Skeletal muscle satellite cell (primary cell): Measurements from ENCODE around the gene MLLT10.
"Not testable (repeated sequence)": the region's sequence is repeated elsewhere in the genome, so short reads cannot be mapped to it uniquely, and the experiment has no call there.

Source experiments
- H3K27me3 ChIP-seq: 2 replicates; pipeline ENCODE4 v1.7.0; 2013; ENCODE audit warnings: low read length; ENCODE audit not compliant: control insufficient read depth, insufficient read depth
- H3K36me3 ChIP-seq: 2 replicates; pipeline ENCODE4 v1.7.0; 2013; ENCODE audit warnings: mild to moderate bottlenecking, control low read depth, low read length; ENCODE audit not compliant: insufficient read depth
- H3K4me1 ChIP-seq: 2 replicates; pipeline ENCODE4 v1.7.0; 2013; ENCODE audit warnings: low read length; ENCODE audit not compliant: control insufficient read depth, insufficient read depth
- H3K4me2 ChIP-seq: 2 replicates; pipeline ENCODE4 v1.7.0; 2013; ENCODE audit warnings: mild to moderate bottlenecking, low read length
- H3K4me3 ChIP-seq: 2 replicates; pipeline ENCODE4 v1.7.0; 2013; ENCODE audit warnings: low read length
- H3K9ac ChIP-seq: 2 replicates; pipeline ENCODE4 v1.7.0; 2013; ENCODE audit warnings: mild to moderate bottlenecking, low read depth, low read length, moderate library complexity
- H3K9me3 ChIP-seq: replicated peaks from 2 replicates; pipeline ENCODE4 v1.7.0; 2013; ENCODE audit warnings: mild to moderate bottlenecking, control low read depth, low read length

The MLLT10 gene

DNA sequence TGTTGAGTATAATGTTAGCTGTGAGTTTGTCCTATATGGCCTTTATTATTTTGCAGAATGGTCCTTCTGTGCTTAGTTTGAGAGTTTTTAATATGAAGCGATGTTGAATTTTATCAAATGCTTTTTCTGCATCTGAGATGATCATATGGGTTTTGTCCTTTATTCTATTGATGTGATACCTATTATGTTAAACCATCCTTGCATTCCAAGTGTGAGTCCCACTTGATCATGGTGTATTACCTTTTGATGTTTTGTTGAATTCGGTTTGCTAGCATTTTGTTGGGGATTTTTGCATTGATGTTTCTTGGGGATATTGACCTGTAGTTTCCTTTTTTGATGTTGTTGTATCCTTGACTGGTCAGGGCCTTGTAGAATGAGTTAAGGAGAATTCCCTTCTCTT, 166.4 kb downstream of the MLLT10 start:
- H3K4me1 ChIP-seq: peaks cover 8% of the 10 kb centered on the region

DNA sequence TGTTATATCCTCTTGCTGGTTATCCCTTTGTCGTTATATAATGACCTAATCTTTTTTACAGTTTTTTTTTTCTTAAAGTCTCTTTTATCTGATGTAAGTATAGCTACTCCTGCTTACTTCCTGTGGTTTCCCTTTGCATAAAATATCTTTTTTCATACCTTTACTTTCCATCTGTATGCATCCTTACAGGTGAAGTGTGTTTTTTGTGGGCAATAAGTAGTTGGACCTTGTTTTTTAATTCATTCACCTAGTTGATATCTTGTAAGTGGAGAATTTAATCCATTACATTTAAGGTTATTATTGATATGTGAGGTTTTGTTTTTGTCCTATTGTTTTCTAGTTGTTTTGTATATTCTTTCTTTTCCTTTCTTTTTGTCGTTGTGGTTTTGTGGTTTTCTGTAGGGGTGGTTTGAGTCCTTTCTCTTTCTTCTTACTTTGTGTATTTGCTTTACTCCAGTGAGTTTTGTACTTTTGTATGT, 168.6 kb downstream of the MLLT10 start:
- Histone ChIP-seq H3K4me3 (no peak overlapping the region), H3K9me3 (peaks cover 4% of the 10 kb centered on the region)

More for the DNA sequence above, 166.4 kb downstream of the MLLT10 start:
- no peak overlapping the region for H3K4me2 ChIP-seq
- no peak overlapping the region for H3K9ac ChIP-seq
- no peak overlapping the region for H3K4me3 ChIP-seq
- H3K27me3 ChIP-seq: no peaks in the 10 kb centered on the region
- peaks cover 4% of the 10 kb centered on the region for H3K9me3 ChIP-seq
- peaks cover 10% of the 10 kb centered on the region for H3K36me3 ChIP-seq

DNA sequence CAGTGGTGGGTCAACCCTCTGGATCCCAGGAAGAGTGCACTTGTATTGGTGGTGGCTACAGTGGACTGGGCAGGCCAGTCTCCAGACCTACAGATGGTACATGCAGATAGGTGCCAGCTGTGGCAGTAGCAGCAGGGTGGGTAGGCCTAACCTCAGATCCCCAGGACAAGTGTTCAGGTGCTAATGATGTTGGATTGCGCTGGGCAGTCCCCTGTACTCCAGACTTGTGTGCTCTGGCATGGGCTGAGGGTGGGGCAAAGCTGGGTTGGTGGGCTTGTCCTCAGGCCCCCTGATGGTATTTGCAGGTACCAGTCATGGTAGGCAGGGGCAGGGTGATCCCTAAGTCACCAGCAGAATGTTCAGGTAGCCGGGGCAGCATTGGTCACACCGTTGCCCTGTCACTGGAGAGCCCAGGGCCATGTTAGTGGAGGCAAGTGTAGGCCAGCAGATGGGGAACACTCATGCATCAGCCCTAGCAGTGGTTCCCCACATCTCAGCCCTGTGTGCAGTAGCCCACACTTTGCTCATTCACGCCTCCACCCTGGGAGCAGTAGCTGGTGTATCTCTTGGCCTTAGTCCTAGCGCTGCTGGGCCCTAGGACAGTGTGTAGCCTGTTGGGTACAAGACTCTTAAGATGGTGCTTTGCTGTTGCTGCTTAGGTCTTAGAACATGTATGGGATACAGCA, 171.3 kb downstream of the MLLT10 start:
- Histone ChIP-seq H3K4me3 (no peak overlapping the region), H3K9me3 (no peaks in the 10 kb centered on the region), H3K4me2 (no peak overlapping the region), H3K9ac (no peak overlapping the region), H3K4me1 (no peaks in the 10 kb centered on the region), H3K36me3 (peaks cover 11% of the 10 kb centered on the region), H3K27me3 (no peaks in the 10 kb centered on the region)

More for the DNA sequence above, 168.6 kb downstream of the MLLT10 start:
- Histone ChIP-seq H3K27me3 (no peaks in the 10 kb centered on the region), H3K9ac (no peak overlapping the region), H3K4me1 (peaks cover 8% of the 10 kb centered on the region), H3K4me2 (no peak overlapping the region), H3K36me3 (peaks cover 13% of the 10 kb centered on the region)

DNA sequence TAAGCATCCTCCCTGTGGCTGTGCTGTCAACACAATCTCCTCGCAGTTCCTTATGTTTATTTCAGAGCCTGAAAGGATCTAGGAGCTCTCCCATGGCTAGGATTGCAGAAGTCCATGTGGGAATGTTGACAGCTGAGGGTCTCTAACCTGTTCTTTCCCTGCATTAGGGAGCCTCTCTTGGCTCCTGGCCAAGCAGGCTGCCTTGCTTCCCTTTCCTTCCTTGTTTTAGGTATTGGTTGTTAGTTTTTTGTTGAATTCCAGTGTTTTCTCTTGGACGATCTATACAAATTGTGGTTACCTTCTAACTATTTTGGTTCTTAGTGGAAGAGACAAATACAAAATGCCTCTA, 171.8 kb downstream of the MLLT10 start:
- Histone ChIP-seq H3K9me3 (no peaks in the 10 kb centered on the region), H3K4me2 (no peak overlapping the region), H3K4me3 (no peak overlapping the region), H3K9ac (no peak overlapping the region), H3K4me1 (no peaks in the 10 kb centered on the region), H3K36me3 (peaks cover 10% of the 10 kb centered on the region), H3K27me3 (no peaks in the 10 kb centered on the region)

DNA sequence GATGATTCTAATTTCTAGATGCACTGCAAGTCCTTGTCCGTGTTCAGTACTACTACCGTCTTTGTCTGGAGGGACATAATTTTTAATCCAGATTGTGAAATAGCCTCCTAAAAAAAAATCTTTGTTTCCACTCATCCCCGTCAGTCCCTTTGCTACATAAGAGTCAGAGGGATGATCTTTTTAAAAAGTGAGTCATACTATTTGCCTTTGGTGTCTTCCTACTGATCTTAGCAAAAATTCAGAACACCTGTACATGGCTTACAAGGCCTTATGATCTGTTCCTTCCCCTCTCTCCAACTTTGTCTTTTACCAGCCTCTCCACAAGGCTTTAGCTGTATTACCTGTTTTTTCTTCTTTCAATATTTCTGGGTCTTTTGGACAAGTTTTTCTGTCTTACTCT, 173.5 kb downstream of the MLLT10 start:
- Histone ChIP-seq H3K9ac (no peak overlapping the region), H3K4me1 (no peaks in the 10 kb centered on the region), H3K4me2 (no peak overlapping the region), H3K4me3 (no peak overlapping the region), H3K36me3 (peaks cover 8% of the 10 kb centered on the region), H3K9me3 (no peaks in the 10 kb centered on the region), H3K27me3 (no peaks in the 10 kb centered on the region)

DNA sequence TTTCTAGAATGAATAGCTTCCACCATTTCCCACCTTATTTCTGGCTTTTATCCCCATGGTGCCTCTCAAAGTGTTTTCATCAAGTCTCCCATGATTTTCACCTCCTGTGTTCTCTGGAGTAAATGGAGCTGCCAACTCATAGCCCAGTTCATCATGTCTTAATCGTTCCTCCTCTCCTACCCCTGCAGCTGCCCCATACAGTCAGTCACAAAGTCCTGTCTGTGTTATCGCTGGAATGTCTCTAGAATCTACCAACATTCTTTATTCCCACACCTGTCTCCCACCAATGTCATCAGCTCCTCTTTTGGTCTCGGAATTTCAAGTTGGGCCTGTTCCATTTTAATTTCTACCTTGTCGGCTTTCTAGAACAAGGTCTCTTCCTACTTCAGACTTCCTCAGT, 178.9 kb downstream of the MLLT10 start:
- no peak overlapping the region for H3K9ac ChIP-seq
- H3K27me3 ChIP-seq: no peaks in the 10 kb centered on the region
- no peak overlapping the region for H3K4me3 ChIP-seq
- H3K4me2 ChIP-seq: no peak overlapping the region
- no peaks in the 10 kb centered on the region for H3K4me1 ChIP-seq
- H3K9me3 ChIP-seq: no peaks in the 10 kb centered on the region
- H3K36me3 ChIP-seq: peaks cover 24% of the 10 kb centered on the region

DNA sequence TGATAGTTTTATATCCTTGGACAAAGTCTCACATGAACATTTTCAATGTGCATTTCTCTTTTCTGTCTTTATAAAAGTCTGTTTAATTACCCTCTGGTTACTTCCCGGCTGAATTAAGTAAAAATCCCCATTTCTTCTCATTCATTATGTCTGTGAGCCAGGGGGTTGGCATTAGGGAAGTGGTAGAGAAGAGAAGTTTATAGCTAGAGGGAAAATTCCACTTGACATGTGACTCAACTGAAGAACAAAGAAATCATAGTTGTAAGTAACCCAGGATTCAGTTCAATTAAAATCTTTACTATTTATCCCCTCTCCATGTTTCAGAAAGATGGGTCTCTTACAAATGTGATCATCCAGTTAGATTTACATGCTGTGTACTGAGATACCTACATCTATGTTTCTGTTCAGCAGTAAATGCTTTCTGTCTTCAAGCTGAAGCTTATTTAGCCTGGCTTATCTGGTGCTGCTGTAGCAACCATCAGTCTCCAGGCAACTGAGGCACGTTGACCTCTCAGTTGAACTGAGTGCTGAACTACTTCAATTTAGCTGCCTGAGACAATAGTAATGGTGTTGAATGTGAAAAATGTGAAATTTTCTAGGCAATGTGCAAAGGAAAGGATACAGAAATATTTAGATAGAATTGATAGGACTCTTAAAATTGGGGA, 181.6 kb downstream of the MLLT10 start:
- H3K4me3 ChIP-seq: no peak overlapping the region
- peaks cover 26% of the 10 kb centered on the region for H3K36me3 ChIP-seq
- no peaks in the 10 kb centered on the region for H3K4me1 ChIP-seq
- H3K27me3 ChIP-seq: no peaks in the 10 kb centered on the region
- H3K9ac ChIP-seq: no peak overlapping the region
- no peak overlapping the region for H3K4me2 ChIP-seq
- no peaks in the 10 kb centered on the region for H3K9me3 ChIP-seq

DNA sequence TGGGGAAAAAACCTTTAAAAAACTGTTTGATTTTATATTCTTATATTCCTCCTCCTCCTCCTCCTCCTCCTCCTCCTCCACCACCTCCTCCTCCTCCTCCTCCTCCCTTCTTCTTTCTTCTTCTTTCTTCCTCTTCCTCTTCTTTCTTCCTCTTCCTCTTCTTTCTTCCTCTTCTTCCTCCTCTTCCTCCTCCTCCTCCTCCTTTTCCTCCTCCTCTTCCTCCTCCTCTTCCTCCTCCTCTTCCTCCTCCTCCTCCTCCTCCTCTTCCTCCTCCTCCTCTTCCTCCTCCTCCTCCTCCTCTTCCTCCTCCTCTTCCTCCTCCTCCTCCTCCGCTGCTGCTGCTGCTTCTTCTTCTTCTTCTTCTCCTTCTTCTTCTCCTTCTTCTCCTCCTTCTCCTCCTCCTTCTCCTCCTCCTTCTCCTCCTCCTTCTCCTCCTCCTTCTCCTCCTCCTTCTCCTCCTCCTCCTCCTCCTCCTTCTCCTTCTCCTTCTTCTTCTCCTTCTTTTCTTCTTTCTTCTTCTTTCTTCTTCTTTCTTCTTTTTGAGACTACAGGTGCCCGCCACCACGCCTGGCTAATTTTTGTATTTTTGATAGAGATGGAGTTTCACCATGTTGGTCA, 183.5 kb downstream of the MLLT10 start:
- not testable (repeated sequence) for H3K9ac ChIP-seq, H3K4me1 ChIP-seq, H3K4me2 ChIP-seq, H3K4me3 ChIP-seq, H3K27me3 ChIP-seq, H3K9me3 ChIP-seq
- H3K36me3 ChIP-seq: peaks cover 29% of the 10 kb centered on the region

DNA sequence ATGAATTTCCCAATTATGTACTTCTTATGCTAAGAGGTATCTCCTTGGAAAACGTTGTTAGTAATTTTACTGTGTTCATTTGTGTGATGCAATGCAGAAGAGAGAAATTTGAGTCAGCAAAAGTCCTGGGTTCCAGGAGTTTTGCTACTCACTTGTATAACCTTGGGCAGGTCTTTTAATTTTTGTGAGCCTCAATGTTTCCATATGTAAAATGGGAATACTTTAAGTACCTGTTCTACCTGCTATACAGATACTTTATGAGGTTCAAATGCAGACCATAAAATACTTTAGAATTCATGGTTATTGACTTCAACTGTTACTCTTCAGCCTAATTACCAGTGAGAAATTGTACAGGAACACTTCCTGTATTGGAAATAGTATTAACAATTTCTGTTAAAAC, 185.5 kb downstream of the MLLT10 start:
- H3K4me1 ChIP-seq: peaks cover 14% of the 10 kb centered on the region
- H3K4me3 ChIP-seq: no peak overlapping the region
- no peak overlapping the region for H3K9ac ChIP-seq
- H3K9me3 ChIP-seq: no peaks in the 10 kb centered on the region
- H3K36me3 ChIP-seq: peaks cover 26% of the 10 kb centered on the region
- H3K27me3 ChIP-seq: no peaks in the 10 kb centered on the region
- no peak overlapping the region for H3K4me2 ChIP-seq

DNA sequence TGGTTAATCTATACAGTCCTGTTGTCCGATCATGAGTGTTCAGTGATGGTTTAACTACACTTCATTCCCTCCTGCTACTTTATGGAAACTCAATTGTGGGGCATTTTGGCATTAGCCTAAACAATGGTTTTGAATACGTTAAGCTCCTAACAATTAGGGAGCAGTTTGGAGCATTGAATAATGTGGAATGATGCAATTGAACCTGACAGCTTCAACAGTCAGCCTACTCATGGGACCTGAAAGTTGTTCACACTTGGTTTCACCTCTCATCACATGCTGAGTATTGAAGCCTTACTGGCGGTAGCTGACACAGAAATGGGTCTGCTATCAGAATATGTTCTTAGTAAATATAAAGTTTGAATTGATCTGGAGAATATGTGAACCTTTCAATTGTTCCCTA, 186.1 kb downstream of the MLLT10 start:
- Histone ChIP-seq H3K4me2 (no peak overlapping the region), H3K4me1 (peaks cover 18% of the 10 kb centered on the region), H3K27me3 (no peaks in the 10 kb centered on the region), H3K36me3 (peaks cover 24% of the 10 kb centered on the region), H3K4me3 (no peak overlapping the region), H3K9ac (no peak overlapping the region), H3K9me3 (no peaks in the 10 kb centered on the region)

DNA sequence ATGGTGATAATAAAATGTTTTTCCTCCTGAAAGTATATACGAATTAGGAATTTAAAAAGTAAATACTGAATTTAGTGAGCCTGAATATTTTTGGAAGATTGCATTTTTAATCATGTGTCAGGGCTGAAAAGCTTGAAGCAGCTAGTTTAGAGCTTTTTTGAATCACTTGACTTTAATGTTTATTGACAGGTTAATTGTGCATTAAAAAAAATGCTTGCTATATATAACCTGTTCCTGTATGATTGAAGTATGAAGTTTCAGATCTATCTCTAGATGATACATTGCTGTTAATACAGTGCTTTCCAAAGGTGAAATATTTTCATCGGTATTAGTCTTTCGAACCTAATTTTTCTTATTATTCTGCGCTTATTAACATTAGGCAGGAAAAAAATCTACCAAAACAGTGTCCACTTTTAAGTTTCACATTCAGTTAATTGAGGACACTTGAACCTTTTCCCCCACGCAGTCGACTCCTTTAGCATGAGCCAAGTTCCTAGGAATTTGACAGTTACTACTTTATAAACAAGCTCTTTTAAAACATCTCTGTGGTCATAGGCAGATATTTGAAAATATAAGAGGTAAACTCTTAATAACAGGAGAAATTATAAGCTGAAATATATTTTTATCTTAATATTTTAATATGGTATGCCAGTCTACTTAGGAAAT, 187.1 kb downstream of the MLLT10 start:
- no peak overlapping the region for H3K4me2 ChIP-seq
- no peak overlapping the region for H3K4me3 ChIP-seq
- no peak overlapping the region for H3K9ac ChIP-seq
- H3K9me3 ChIP-seq: no peaks in the 10 kb centered on the region
- no peaks in the 10 kb centered on the region for H3K27me3 ChIP-seq
- peaks cover 21% of the 10 kb centered on the region for H3K4me1 ChIP-seq
- peaks cover 14% of the 10 kb centered on the region for H3K36me3 ChIP-seq
